Thymus (tissue), 11 donors: ENCODE measurements around the gene SETBP1. TPM values are rescaled to one million over a fixed set of nuclear protein-coding genes. Genes with fewer than 3 reads are reported as not detected.
A peak's percentile ranks its signal among the peaks of the same experiment; 100 is the strongest.

Experiments
- DNase-seq, 9 donors: peaks; one replicate each; pipeline ENCODE4 v3.0.0-alpha.2; 2013; ENCODE audit warnings: low spot score in 9 of 9, low read depth in 6 of 9, missing footprints in 1 of 9
- H3K27ac ChIP-seq, 2 donors: one replicate each; pipeline ENCODE4 v1.5.1; 2013; ENCODE audit warnings: control low read depth in 1 of 2, low read depth in 1 of 2, low read length in 1 of 2, mild to moderate bottlenecking in 1 of 2, moderate library complexity in 1 of 2
- H3K27me3 ChIP-seq, 2 donors: one replicate each; pipeline ENCODE4 v1.5.1; 2013; ENCODE audit warnings: low read length in 1 of 2; ENCODE audit not compliant: control insufficient read depth in 2 of 2, insufficient read depth in 1 of 2
- H3K36me3 ChIP-seq, 2 donors: one replicate each; pipeline ENCODE4 v1.5.1; 2013; ENCODE audit warnings: low read length in 1 of 2, mild to moderate bottlenecking in 1 of 2, moderate library complexity in 1 of 2; ENCODE audit not compliant: control insufficient read depth in 2 of 2, insufficient read depth in 2 of 2
- H3K4me1 ChIP-seq, 2 donors: one replicate each; pipeline ENCODE4 v1.5.1; 2013; ENCODE audit warnings: low read length in 2 of 2; ENCODE audit not compliant: control insufficient read depth in 2 of 2, insufficient read depth in 2 of 2
- H3K4me3 ChIP-seq, 2 donors: one replicate each; pipeline ENCODE4 v1.5.1; 2013; ENCODE audit warnings: low read length in 2 of 2, control low read depth in 1 of 2, mild to moderate bottlenecking in 1 of 2
- H3K9me3 ChIP-seq, 2 donors: one replicate each; pipeline ENCODE4 v1.5.1; 2013; ENCODE audit warnings: low read length in 1 of 2, mild to moderate bottlenecking in 1 of 2; ENCODE audit not compliant: control insufficient read depth in 2 of 2, insufficient read depth in 1 of 2
- WGBS: extraction: QIAGEN DNeasy Blood & Tissue Kit; methylation state at CpG from one replicate; pipeline ENCODE4 v1.1.7; 2013; 5-methylcytosine and 5-hydroxymethylcytosine counted together
- polyA plus RNA-seq: library from polyadenylated mRNA; stranded (reverse); fragments of 200-250 nt; gene quantifications from one replicate; pipeline ENCODE4 v1.2.3, GENCODE V29; 2013
- total RNA-seq: library from RNA; stranded (reverse); fragments of 120-200 nt; gene quantifications from one replicate; pipeline ENCODE4 v1.2.4, GENCODE V29; 2013
- donor health status: healthy.

Gene SETBP1
- total and polyA plus RNA-seq, 2 donors: 3.3 to 8.5 TPM

- 99% methylated on average over 1 of the region's 1 CpG for WGBS
- no peaks in the 10 kb centered on the region for H3K9me3 ChIP-seq
- no peaks in the 10 kb centered on the region for H3K27me3 ChIP-seq
- H3K36me3 ChIP-seq: no peaks in the 10 kb centered on the region
- no peak for DNase-seq
- no peaks in the 10 kb centered on the region for H3K4me1 ChIP-seq
- no peak overlapping the region for H3K4me3 ChIP-seq
- no peak overlapping the region for H3K27ac ChIP-seq
Observed at GRCh38 chr18:44988821-44989587, 308.3 kb downstream of the SETBP1 start.

- H3K36me3 ChIP-seq: no peaks in the 10 kb centered on the region
- DNase-seq: no peak
- no peaks in the 10 kb centered on the region for H3K27me3 ChIP-seq
- 44% methylated on average over 3 of the region's 3 CpGs for WGBS
- H3K9me3 ChIP-seq: no peaks in the 10 kb centered on the region
- H3K27ac ChIP-seq: no peak overlapping the region
- no peaks in the 10 kb centered on the region for H3K4me1 ChIP-seq
- H3K4me3 ChIP-seq: no peak overlapping the region
Observed at GRCh38 chr18:44996261-44996660, 315.6 kb downstream of the SETBP1 start.

GRCh38 chr18:44997174-44997573, 316.5 kb downstream of the SETBP1 start:
- DNase-seq: no peak
- Histone ChIP-seq H3K4me3 (no peak overlapping the region), H3K9me3 (no peaks in the 10 kb centered on the region), H3K27ac (no peak overlapping the region), H3K27me3 (no peaks in the 10 kb centered on the region), H3K36me3 (no peaks in the 10 kb centered on the region), H3K4me1 (no peaks in the 10 kb centered on the region)
- 98% methylated on average over 2 of the region's 2 CpGs for WGBS

GRCh38 chr18:44998360-44998759, 317.7 kb downstream of the SETBP1 start:
- no peak overlapping the region for H3K27ac ChIP-seq
- WGBS: 98% methylated on average over 8 of the region's 8 CpGs
- no peaks in the 10 kb centered on the region for H3K9me3 ChIP-seq
- no peaks in the 10 kb centered on the region for H3K4me1 ChIP-seq
- H3K27me3 ChIP-seq: no peaks in the 10 kb centered on the region
- no peak for DNase-seq
- H3K4me3 ChIP-seq: no peak overlapping the region
- H3K36me3 ChIP-seq: no peaks in the 10 kb centered on the region

- Histone ChIP-seq H3K4me3 (no peak overlapping the region), H3K27ac (no peak overlapping the region), H3K36me3 (no peaks in the 10 kb centered on the region), H3K27me3 (no peaks in the 10 kb centered on the region), H3K4me1 (peaks cover 3 to 12% of the 10 kb centered on the region in 2 donors), H3K9me3 (no peaks in the 10 kb centered on the region)
- DNase-seq: no peak
- WGBS: 97% methylated on average over 3 of the region's 3 CpGs
Observed at GRCh38 chr18:45004546-45005080, 323.9 kb downstream of the SETBP1 start.

- Histone ChIP-seq H3K27ac (no peak overlapping the region), H3K4me1 (peaks cover 3 to 18% of the 10 kb centered on the region in 2 donors), H3K27me3 (no peaks in the 10 kb centered on the region), H3K9me3 (no peaks in the 10 kb centered on the region), H3K36me3 (no peaks in the 10 kb centered on the region), H3K4me3 (no peak overlapping the region)
- no peak for DNase-seq
- 97% methylated on average over 2 of the region's 2 CpGs for WGBS
Observed at GRCh38 chr18:45006934-45007333, 326.2 kb downstream of the SETBP1 start.

- no peak overlapping the region for H3K27ac ChIP-seq
- no peaks in the 10 kb centered on the region for H3K36me3 ChIP-seq
- no peaks in the 10 kb centered on the region for H3K9me3 ChIP-seq
- 97% methylated on average over 2 of the region's 2 CpGs for WGBS
- DNase-seq: no peak
- H3K4me3 ChIP-seq: no peak overlapping the region
- H3K4me1 ChIP-seq: peaks cover 3 to 18% of the 10 kb centered on the region in 2 donors
- H3K27me3 ChIP-seq: no peaks in the 10 kb centered on the region
Observed at GRCh38 chr18:45007531-45007930, 326.8 kb downstream of the SETBP1 start.

- peak; percentile 4 to 71 (median 26) for DNase-seq
Observed at GRCh38 chr18:45008694-45009413, 328.2 kb downstream of the SETBP1 start.

GRCh38 chr18:45009756-45010155, 329.1 kb downstream of the SETBP1 start:
- H3K27ac ChIP-seq: no peak overlapping the region
- H3K27me3 ChIP-seq: no peaks in the 10 kb centered on the region
- no peaks in the 10 kb centered on the region for H3K9me3 ChIP-seq
- DNase-seq: peak in 1 of 9 donors; percentile 10
- no peak overlapping the region for H3K4me3 ChIP-seq
- 83% methylated on average over 5 of the region's 5 CpGs for WGBS
- H3K36me3 ChIP-seq: no peaks in the 10 kb centered on the region
- H3K4me1 ChIP-seq: peaks cover 3 to 18% of the 10 kb centered on the region in 2 donors

More at GRCh38 chr18:45008694-45009413, 328.2 kb downstream of the SETBP1 start:
- H3K4me3 ChIP-seq: no peak overlapping the region
- H3K27ac ChIP-seq: peak overlapping the region in 1 of 2 donors; percentile 16
- no peaks in the 10 kb centered on the region for H3K9me3 ChIP-seq
- peaks cover 3 to 18% of the 10 kb centered on the region in 2 donors for H3K4me1 ChIP-seq
- 45% methylated on average over 13 of the region's 13 CpGs for WGBS
- no peaks in the 10 kb centered on the region for H3K36me3 ChIP-seq
- H3K27me3 ChIP-seq: no peaks in the 10 kb centered on the region
